ENCODE data around the gene SLIT3.

GRCh38 chr5:168750926-168751325, 550.0 kb downstream of the SLIT3 start:
- no peak for TF ChIP-seq GLIS3 (CRISPR knock-in tag; IDR thresholded peaks at IDR 0.05)
- no peak for TF ChIP-seq ZFP30 (CRISPR knock-in tag; IDR thresholded peaks at IDR 0.05)
- TF ChIP-seq PATZ1 (CRISPR knock-in tag; IDR thresholded peaks at IDR 0.05; ENCODE audit: borderline replicate concordance), result no peak
- no peak for TF ChIP-seq ZNF565 (CRISPR knock-in tag; conservative IDR thresholded peaks at IDR 0.05; ENCODE audit: low read depth)

Measured in SK-N-SH treated with all-trans-retinoic acid at 6 μM for 48 hours (cell line).